Mucosa of descending colon (tissue), 3 donors: ENCODE results near the gene GPS1. TPM values are rescaled to one million over a fixed set of nuclear protein-coding genes. Genes with fewer than 3 reads are reported as not detected.
A peak's percentile ranks its signal among the peaks of the same experiment; 100 is the strongest.

Experiments used
- ATAC-seq: fragments of 200-7000 bp; cut with Tn5 transposase; one replicate; pipeline ENCODE4 v1.9.1; 2020; ENCODE audit warnings: mild to moderate bottlenecking, moderate library complexity
- DNase-seq, 3 donors: peaks; one replicate each; pipeline ENCODE4 v3.0.0-alpha.2; 2020
- H3K36me3 ChIP-seq: fragments of 200-600 bp; one replicate; pipeline ENCODE4 v1.8.0; 2021; ENCODE audit warnings: low read depth, mild to moderate bottlenecking
- H3K4me1 ChIP-seq: fragments of 200-600 bp; one replicate; pipeline ENCODE4 v1.8.0; 2021; ENCODE audit warnings: low read depth, mild to moderate bottlenecking
- H3K4me3 ChIP-seq: fragments of 200-600 bp; one replicate; pipeline ENCODE4 v1.8.0; 2021; ENCODE audit warnings: mild to moderate bottlenecking
- H3K9me3 ChIP-seq: fragments of 200-600 bp; one replicate; pipeline ENCODE4 v1.8.0; 2021; ENCODE audit warnings: mild to moderate bottlenecking
- intact Hi-C, 2 donors: fragments of 100-400 bp; cut with DNase I in 1 of 2; cut with micrococcal nuclease in 1 of 2; formaldehyde crosslinking; loops; one replicate each; pipeline versions ENCODE4 v1.11.0 to v1.11.1; 2022; cut with DNase I, micrococcal nuclease
- total RNA-seq, 3 donors: library from RNA; stranded (reverse); fragmentation: NEBNext Ultra II Directional in 2 of 3; extraction: Animal tissue kit (Norgen Biotek cat#: 25700) in 2 of 3; gene quantifications; one replicate each; pipeline versions ENCODE4 v1.2.1 to v1.2.4, GENCODE V29; 2021 to 2023
- TF ChIP-seq, protein P1 (sequence below): fragments of 200-600 bp; IDR thresholded peaks from one replicate; pipeline ENCODE4 v1.8.0; 2022; ENCODE audit warnings: antibody characterized with exemption, mild to moderate bottlenecking
- donor health status: DM: no; HTN: no; CAD: no; lungs with moderate emphysema.
- donor health status: DM: no; HTN: no; CAD: no.
- donor health status: DM: no; HTN: yes; CAD: no.

GPS1 gene
- total RNA-seq, 3 donors from 2014 or later = 73.6 to 81.6 (median 80.4) TPM

DNA sequence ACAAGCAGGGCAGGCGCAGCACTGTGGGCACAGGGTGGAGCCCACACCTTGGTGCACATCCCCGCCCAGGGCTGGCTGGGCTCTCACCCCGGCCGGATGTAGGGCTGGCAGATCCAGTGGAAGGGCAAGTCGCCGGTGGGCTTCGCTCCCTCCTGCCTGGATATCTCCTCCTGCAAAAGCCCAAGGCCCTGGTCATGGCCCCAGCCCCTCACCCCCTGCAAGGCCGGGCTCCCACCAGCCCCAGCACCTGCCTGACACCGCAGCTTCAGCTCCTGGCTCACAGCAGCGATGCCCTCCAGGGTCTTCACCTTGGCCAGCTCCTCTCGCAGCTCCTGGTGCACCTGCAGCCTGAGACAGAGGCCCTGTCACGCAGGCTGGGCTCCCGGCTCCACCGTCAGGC lies 8.9 kb downstream of the GPS1 start:
- intact Hi-C loops = no loop called here
- peak in 1 of 3 donors; percentile 50 for DNase-seq
- TF ChIP-seq, protein P1, sequence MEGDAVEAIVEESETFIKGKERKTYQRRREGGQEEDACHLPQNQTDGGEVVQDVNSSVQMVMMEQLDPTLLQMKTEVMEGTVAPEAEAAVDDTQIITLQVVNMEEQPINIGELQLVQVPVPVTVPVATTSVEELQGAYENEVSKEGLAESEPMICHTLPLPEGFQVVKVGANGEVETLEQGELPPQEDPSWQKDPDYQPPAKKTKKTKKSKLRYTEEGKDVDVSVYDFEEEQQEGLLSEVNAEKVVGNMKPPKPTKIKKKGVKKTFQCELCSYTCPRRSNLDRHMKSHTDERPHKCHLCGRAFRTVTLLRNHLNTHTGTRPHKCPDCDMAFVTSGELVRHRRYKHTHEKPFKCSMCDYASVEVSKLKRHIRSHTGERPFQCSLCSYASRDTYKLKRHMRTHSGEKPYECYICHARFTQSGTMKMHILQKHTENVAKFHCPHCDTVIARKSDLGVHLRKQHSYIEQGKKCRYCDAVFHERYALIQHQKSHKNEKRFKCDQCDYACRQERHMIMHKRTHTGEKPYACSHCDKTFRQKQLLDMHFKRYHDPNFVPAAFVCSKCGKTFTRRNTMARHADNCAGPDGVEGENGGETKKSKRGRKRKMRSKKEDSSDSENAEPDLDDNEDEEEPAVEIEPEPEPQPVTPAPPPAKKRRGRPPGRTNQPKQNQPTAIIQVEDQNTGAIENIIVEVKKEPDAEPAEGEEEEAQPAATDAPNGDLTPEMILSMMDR = no peak
- H3K36me3 ChIP-seq = no peaks in the 10 kb centered on the region
- H3K9me3 ChIP-seq = no peaks in the 10 kb centered on the region
- peaks cover 10% of the 10 kb centered on the region for H3K4me1 ChIP-seq
- ATAC-seq = no peak
- H3K4me3 ChIP-seq = no peak overlapping the region

DNA sequence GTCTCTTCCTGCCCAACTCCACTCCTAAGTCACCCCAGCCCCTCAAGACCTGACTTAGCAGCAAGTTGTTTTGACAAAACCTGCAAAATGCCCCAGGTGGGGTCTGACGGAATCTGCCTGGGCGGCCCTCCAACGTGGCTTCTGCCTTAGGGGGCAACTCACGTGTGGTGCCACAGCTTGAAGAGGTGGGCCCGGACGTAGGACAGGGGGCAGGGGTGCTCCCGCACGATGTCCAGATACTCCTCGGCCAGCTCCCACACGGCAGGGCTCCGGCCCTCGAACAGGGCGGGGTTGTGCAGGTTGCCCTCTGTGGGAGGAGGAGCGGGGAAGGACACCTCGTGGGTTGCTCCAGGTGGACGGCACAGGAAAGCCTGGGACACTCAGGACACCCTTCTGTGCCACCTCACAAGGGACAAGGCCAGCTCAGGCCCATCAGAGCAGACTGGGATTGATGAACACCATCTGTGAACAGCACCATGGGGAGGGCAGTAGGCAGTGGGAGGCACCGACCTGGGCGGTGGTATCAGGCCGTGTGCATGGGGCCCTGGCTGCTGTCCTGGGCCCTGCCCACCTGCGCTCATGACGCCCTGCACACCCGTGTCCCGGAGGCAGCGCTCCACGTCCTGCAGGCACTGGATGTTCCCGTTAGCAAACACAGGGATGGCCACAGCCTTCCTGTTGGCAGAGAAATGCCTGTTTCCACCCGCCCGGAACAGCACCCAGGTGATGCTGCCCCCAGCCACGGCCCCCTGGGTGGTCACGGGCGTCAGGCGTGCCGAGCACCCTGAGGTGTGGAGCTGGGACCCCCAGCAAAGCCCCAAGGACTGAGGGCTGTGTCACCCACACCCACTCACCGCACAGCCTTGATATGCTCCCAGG lies 9.6 kb downstream of the GPS1 start:
- Histone ChIP-seq H3K36me3 (no peaks in the 10 kb centered on the region), H3K4me1 (peaks cover 14% of the 10 kb centered on the region), H3K4me3 (no peak overlapping the region), H3K9me3 (no peaks in the 10 kb centered on the region)
- ATAC-seq (no peak), DNase-seq (peak in 1 of 3 donors; percentile 47)
- TF ChIP-seq, protein P1 = no peak
- intact Hi-C loops = no loop called here

DNA sequence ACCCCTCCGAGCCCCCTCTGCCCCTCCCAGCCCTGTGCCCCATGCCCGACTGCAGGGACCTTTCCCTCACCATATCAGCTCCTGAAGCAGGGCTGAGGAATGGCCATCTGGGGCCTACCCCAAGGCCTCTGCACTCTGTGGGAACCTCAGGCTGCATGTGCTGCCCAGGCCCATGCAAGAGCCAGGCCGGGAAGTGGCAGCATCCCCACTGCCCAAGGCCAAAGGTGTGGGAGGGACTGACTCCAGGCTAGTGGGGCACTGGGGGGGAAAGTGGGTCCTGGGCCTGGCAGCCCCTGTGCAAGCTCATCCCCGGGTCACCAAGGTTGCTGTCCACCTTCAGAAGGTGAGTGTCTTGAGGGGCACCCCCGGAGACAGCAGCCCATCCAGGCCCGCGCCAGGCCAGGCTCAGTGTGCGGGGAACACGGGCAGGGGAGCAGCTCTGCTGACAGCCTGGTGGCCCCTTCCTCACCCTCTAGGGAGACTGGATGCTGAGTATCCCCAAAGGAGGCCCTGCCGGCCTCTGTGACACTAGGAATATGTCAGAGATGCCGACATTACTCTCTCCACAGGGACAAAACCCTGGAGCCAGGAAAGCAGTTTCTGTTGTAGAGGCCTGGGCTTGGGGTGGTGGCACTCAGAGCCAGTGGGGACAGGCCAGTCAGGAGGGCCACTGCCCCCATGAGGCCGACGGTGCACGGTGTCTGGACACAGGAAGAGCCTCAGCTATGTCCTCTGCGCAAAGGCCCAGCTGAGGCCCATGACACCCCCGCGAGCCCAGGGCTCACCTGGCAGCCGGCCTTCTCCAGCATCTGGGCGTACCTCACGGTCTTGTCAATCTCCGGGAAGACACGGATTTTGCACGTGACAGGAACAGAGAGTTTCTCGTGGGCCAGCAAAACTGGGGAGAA lies 10.6 kb downstream of the GPS1 start:
- peaks cover 16% of the 10 kb centered on the region for H3K4me1 ChIP-seq

DNA sequence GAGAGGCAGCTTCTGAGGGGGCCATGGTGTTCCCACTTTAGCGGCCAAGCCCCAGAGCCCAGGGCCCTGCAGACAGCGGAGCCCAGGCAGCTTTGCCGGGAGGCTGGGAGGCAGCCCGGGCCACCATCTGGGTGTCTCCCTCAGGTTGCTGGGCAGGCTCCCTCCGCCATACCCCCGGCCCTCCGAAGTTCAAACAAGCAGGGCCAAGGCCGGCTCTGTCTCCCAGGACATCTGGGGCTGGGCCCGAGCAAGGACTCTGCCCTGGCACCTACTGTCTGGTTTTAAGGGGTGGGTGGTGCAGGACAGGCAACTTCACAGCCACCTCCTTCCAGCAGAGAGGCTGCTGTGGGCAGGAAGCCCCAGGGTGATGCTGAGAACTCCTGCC lies 11.3 kb downstream of the GPS1 start:
- Histone ChIP-seq H3K4me3 (no peak overlapping the region), H3K36me3 (no peaks in the 10 kb centered on the region), H3K4me1 (peaks cover 16% of the 10 kb centered on the region), H3K9me3 (no peaks in the 10 kb centered on the region)
- DNase-seq = no peak
- TF ChIP-seq, protein P1 = no peak
- intact Hi-C loops = no loop called here
- ATAC-seq = no peak

More for the DNA sequence above, 10.6 kb downstream of the GPS1 start:
- Histone ChIP-seq H3K9me3 (no peaks in the 10 kb centered on the region), H3K36me3 (no peaks in the 10 kb centered on the region), H3K4me3 (no peak overlapping the region)
- TF ChIP-seq, protein P1 = no peak
- DNase-seq (no peak), ATAC-seq (no peak)
- intact Hi-C loops = no loop called here

DNA sequence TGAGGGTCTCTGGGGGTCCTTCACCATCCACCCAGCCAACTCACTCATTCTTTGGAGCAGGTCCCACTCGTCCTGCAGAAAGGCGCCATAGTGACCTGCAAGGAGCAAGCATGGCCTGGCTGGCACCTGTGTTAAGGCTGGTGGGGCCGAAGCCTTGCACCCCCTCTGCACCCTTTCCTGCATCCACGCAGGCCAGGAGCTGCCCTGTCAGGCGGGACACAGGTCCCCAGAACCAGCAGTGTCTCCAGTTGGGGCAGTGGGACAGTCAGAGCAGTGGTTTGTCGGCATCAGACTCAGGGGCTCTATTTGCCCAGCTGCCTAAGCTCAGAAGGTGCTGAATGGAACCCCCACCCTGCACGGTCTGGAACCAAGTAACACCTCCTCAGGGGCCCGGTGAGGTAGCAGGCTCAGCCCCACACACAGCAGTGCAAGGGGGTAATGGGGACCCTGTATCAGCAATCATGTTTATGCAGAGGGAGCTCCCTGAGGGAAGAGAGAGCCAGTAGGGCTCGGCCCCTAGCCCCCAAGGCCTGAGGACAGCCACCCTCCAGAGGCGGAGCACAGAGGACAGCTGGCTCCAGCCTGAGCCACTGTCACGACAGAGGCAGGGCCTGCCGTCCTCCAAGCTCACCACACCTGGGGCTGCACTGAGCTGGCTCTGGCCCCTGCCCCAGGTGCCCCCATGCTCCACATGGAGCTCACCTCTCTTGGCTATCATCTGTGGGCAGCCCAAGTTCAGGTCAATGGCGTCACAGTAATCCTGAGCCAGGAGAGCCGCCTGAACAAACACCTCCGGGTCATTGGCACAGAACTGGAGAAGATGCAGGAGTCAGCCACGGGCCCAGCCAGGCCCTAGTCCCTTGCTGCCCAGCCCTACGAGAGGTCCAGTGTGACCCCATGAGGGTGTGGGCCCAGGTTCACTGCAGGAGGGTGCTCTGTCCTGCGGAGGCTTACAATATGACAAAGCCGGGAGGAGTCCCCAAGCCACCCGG lies 12.0 kb downstream of the GPS1 start:
- H3K36me3 ChIP-seq = no peaks in the 10 kb centered on the region
- no peak overlapping the region for H3K4me3 ChIP-seq
- no peaks in the 10 kb centered on the region for H3K9me3 ChIP-seq
- DNase-seq (no peak), ATAC-seq (no peak)
- H3K4me1 ChIP-seq = peaks cover 16% of the 10 kb centered on the region
- intact Hi-C loops = no loop called here
- TF ChIP-seq, protein P1 = no peak
